Subcutaneous adipose tissue (tissue), 4 donors: ENCODE measurements around the gene MAN1B1. TPM values are rescaled to one million over a fixed set of nuclear protein-coding genes. Genes with fewer than 3 reads are reported as not detected.

ENCODE experiments used
- total RNA-seq, 4 donors: library from RNA; depleted of rRNA; stranded (reverse); fragments of >200 nt; gene quantifications; one replicate each; pipeline ENCODE4 v1.1.0, GENCODE V29; 2016
- TF ChIP-seq, protein P1 (sequence below): fragments of 450-650 bp; IDR thresholded peaks from one replicate; pipeline ENCODE4 v1.5.1; 2016; ENCODE audit warnings: low read depth, mild to moderate bottlenecking, control low read depth, antibody characterized with exemption, moderate library complexity

Gene MAN1B1
- total RNA-seq, 4 donors from 2014 or later = 19.1 to 61.9 (median 47.8) TPM

DNA sequence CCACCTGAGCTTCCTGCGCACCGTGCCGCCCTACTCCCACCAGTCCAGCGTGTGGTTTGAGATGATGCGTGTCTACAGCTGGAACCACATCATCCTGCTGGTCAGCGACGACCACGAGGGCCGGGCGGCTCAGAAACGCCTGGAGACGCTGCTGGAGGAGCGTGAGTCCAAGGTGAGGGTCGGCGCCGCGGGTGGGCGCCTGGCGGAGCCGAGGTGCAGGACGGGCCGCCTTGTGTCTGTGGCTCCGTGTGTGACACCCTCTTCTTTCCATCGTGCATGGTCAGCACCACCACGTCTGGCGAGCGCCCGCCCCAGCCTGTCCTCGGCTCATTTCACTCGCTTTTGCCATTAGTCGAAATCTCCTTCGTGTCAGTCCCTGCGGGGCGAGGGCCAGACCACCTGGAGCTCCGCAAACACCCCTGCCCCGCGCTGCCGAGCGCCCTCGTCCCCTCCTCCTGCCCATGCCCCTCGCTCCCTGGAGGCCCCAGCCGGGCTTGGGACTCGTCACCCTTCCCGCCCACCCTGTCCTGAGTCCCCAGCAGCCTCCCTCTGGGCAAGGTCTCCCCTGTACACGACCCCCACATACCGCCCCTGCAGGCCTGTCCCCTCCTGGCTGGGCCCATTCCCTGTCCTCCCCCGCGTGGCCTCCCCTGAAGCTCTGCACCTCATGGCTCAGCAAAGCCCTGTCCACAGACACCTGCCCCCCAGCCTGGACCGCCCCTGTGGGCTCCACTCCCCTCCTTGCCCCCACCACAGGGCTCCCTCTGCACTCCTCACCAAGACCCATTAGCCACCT is 59.1 kb downstream of the MAN1B1 start:
- TF ChIP-seq, protein P1, sequence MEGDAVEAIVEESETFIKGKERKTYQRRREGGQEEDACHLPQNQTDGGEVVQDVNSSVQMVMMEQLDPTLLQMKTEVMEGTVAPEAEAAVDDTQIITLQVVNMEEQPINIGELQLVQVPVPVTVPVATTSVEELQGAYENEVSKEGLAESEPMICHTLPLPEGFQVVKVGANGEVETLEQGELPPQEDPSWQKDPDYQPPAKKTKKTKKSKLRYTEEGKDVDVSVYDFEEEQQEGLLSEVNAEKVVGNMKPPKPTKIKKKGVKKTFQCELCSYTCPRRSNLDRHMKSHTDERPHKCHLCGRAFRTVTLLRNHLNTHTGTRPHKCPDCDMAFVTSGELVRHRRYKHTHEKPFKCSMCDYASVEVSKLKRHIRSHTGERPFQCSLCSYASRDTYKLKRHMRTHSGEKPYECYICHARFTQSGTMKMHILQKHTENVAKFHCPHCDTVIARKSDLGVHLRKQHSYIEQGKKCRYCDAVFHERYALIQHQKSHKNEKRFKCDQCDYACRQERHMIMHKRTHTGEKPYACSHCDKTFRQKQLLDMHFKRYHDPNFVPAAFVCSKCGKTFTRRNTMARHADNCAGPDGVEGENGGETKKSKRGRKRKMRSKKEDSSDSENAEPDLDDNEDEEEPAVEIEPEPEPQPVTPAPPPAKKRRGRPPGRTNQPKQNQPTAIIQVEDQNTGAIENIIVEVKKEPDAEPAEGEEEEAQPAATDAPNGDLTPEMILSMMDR = no peak

DNA sequence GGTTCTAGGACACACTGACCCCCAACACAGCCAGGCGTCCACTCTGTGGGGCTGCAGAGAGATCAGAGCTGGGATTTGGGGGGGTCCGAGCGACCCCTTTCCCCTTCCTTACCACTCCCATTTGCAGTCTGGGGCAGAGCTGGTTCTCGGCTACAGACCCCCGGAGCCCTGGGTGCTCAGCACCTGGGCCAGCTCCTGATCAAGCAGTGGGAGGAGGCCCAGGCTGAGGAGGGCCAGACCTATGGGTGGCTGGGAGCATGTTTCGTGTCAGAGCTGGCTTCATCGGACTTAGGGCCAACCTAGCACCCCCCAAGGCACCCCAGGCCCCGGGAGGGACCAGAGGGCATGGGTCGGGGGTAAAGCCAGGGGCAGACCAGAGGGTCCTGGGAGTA is 59.7 kb downstream of the MAN1B1 start:
- TF ChIP-seq, protein P1 = no peak

- TF ChIP-seq, protein P1 = no peak
These were observed 60.5 kb downstream of the MAN1B1 start for GRCh38 chr9:137147091-137147792.

GRCh38 chr9:137147793-137148160 is 61.0 kb downstream of the MAN1B1 start:
- TF ChIP-seq, protein P1 = no peak

DNA sequence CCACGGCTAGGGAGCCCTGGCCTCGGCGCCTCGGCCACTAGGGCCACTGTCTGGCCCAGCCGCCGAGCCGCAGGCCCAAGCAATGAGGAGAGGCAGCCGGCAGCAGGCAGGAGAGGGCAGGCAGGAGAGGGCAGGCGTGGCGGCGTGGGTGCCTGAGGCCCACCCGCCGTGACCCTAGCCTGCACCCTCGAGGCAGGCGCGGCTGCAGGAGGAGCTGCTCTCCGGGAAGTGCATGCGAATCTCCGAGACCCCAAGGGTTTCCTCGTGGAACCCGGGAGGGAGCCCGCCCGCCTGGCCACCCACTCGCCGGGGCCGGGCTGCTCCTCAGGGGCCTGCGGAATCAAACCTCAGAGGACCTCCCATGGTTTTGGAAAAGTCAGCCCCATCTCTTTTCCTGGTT is 61.5 kb downstream of the MAN1B1 start:
- TF ChIP-seq, protein P1 = no peak

DNA sequence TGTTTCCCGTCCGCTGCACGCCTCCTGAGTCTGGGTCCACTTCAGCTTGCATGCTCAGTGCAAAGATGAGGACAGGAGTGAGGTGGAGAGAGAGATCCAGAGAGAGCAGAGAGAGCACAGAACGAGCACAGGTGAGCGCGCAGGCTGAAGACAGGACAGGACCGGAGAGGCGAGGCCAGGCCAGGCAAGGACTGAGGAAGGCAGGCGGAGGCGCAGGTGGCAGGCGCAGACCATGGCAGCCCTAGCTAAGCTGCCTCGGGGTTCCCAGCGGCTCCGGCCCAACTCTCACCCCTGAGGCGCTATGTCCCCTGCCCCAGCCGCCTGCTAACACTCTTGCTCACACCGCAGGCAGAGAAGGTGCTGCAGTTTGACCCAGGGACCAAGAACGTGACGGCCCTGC is 61.9 kb downstream of the MAN1B1 start:
- TF ChIP-seq, protein P1 = no peak

DNA sequence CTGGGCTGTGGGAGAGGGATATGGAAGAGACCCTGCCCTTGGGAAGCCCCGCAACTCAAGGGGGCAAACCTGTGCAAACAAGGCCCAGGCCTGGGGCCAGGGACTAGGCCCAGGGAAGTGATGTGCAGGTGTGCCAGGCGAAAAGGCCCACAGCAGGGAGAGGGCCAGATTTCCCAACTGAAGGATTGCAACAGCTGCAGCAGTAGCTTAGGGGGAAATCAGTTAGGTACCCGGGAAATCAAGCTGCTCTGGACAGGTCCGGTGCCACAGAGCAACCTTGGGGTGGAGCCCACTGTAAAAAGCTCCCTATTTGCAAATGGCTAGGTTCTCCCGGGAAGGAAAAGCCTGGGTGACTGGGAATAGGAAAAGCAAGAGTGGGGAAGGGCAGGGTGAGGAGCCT is 62.6 kb downstream of the MAN1B1 start:
- TF ChIP-seq, protein P1 = no peak
